Activated naive CD4-positive, alpha-beta T cell treated with anti-CD3 and anti-CD28 coated beads, Interleukin-2, amount 10 ng/mL, durations not matched to agents 7 days and 5 days (primary cell): ENCODE measurements around the gene TMEM219.

Source experiments
- CTCF ChIA-PET: fragments of 350-600 bp; sonication (Branson Sonifier 250); formaldehyde crosslinking; loops from one replicate; lab custom pipeline; 2021; ENCODE audit warnings: antibody characterized with exemption; lab: Charles Lee
- DNase-seq: peaks from one replicate; pipeline ENCODE4 v3.0.0-alpha.2; 2020
- H3K27ac Mint-ChIP-seq: one replicate; pipeline ENCODE4 v1.8.0; 2021; ENCODE audit warnings: mild to moderate bottlenecking, moderate library complexity, mixed read lengths
- H3K27me3 Mint-ChIP-seq: one replicate; pipeline ENCODE4 v1.8.0; 2021; ENCODE audit warnings: mild to moderate bottlenecking, mixed read lengths
- H3K36me3 Mint-ChIP-seq: one replicate; pipeline ENCODE4 v1.8.0; 2021; ENCODE audit warnings: mixed read lengths
- H3K4me1 Mint-ChIP-seq: one replicate; pipeline ENCODE4 v1.8.0; 2021; ENCODE audit warnings: mixed read lengths
- H3K4me3 Mint-ChIP-seq: one replicate; pipeline ENCODE4 v1.8.0; 2021; ENCODE audit warnings: mild to moderate bottlenecking, moderate library complexity, mixed read lengths
- H3K9me3 Mint-ChIP-seq: one replicate; pipeline ENCODE4 v1.8.0; 2021; ENCODE audit warnings: mixed read lengths

Gene TMEM219

DNA sequence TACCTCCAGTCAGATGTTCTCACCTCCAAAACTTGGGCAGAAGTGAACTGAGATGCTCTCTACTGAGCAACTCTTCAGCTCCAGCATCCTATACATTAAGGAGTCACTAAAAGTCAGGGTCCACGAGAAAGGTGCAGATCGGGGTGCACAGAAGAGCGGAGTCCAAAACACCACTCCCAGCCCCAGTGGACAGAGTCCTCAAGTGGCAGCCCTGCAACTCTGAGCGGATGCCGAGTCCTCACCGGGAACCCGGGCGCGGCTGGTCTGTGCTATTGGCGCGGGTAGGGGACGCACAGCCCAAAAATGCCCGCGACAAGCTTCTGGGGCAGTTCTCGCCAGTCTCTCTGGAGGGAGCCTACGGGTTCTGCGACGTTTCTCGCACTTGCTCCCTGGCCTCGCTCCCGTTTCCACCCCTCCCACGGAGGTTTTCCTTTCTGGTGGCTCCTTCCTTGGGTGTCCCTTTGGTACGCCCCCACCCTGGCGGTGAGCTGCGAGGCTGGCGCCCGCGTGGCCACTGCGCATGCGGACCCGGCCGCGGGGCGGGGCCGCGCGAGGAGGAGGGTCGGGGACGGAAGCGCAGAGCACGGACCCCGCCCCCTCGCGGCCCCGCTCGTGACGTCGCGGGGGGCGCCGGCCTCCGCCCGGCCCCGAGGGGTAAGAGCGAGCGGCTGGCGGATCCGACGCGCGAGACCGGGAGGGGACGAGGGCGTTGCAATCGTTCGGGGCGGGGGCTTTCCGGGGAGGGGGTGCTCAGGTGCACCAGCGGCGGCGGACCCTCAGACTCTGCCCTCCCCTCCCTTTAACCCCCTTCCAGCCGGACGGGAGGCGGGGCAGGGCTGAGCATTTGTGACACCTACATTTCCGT is at the start of gene TMEM219:
Gene TMEM219, plus strand, starts transcription at position 601 of the 865 bp plus-strand sequence. CDS start 1,065 bp downstream, outside the sequence.
- DNase-seq, result peak; percentile 94
- Mint-ChIP-seq H3K4me1 (peaks cover 25% of the 10 kb centered on the region), H3K27me3 (peaks cover 7% of the 10 kb centered on the region), H3K36me3 (peaks cover 15% of the 10 kb centered on the region), H3K4me3 (peak within 1 kb of the TSS; percentile 88), H3K9me3 (no peaks in the 10 kb centered on the region), H3K27ac (peak within 1 kb of the TSS; percentile 90)
- CTCF ChIA-PET, result interaction anchor here (0.6 to 1.9 kb wide), 5 partner anchors 12 to 70 kb away, joined by 3 to 9 read pairs (median 3); partner anchors contain the start of genes ASPHD1 and TAOK2

- Mint-ChIP-seq H3K27me3 (no peaks in the 10 kb centered on the region), H3K27ac (no peak overlapping the region), H3K4me3 (no peak overlapping the region), H3K36me3 (peaks cover 2% of the 10 kb centered on the region), H3K9me3 (no peaks in the 10 kb centered on the region), H3K4me1 (no peaks in the 10 kb centered on the region)
- DNase-seq, result no peak
- CTCF ChIA-PET, result interaction anchor here (0.6 to 0.9 kb wide), 2 partner anchors 9 to 235 kb away, joined by 3 read pairs; no protein-coding TSS in a partner anchor
Observed at GRCh38 chr16:29912087-29912486, 49.8 kb upstream of the TMEM219 start.

- Mint-ChIP-seq H3K4me3 (no peak overlapping the region), H3K27ac (no peak overlapping the region), H3K9me3 (no peaks in the 10 kb centered on the region), H3K36me3 (peaks cover 6% of the 10 kb centered on the region), H3K27me3 (no peaks in the 10 kb centered on the region), H3K4me1 (no peaks in the 10 kb centered on the region)
- no peak for DNase-seq
- CTCF ChIA-PET, result no interaction called here
Observed at GRCh38 chr16:29913514-29913913, 48.4 kb upstream of the TMEM219 start.

GRCh38 chr16:29915590-29916247 is 46.2 kb upstream of the TMEM219 start:
- CTCF ChIA-PET, result no interaction called here
- Mint-ChIP-seq H3K27ac (no peak overlapping the region), H3K27me3 (no peaks in the 10 kb centered on the region), H3K4me3 (no peak overlapping the region), H3K36me3 (peaks cover 18% of the 10 kb centered on the region), H3K9me3 (no peaks in the 10 kb centered on the region), H3K4me1 (no peaks in the 10 kb centered on the region)
- DNase-seq, result no peak

DNA sequence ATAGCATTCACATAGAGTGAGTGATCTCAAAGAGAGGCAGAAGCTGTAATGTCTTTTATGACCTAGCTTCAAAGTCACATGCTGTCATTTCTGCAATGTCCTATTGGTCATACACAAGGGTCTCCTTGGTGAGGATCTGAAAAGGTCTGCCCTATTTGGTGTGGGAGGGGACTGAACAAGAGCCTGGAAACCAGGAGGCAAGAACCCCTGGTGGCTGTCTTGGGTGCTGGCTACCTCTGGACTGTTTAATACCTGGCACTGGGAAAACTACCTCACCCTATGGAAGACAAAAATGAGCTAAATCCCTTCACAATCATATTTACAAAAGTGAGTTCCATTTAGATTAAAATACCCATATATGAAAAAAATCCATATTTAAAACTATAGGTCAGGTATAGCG is 44.9 kb upstream of the TMEM219 start:
- Mint-ChIP-seq H3K36me3 (peaks cover 25% of the 10 kb centered on the region), H3K27me3 (no peaks in the 10 kb centered on the region), H3K9me3 (no peaks in the 10 kb centered on the region), H3K27ac (no peak overlapping the region), H3K4me3 (no peak overlapping the region), H3K4me1 (no peaks in the 10 kb centered on the region)
- no peak for DNase-seq
- CTCF ChIA-PET, result interaction anchor here (0.9 kb wide), 1 partner anchor 54 kb away, joined by 3 read pairs; the partner anchor contains the start of gene CDIPT

GRCh38 chr16:29920288-29921033 is 41.4 kb upstream of the TMEM219 start:
- Mint-ChIP-seq H3K4me1 (peaks cover 16% of the 10 kb centered on the region), H3K4me3 (no peak overlapping the region), H3K27ac (no peak overlapping the region), H3K27me3 (no peaks in the 10 kb centered on the region), H3K36me3 (peaks cover 31% of the 10 kb centered on the region), H3K9me3 (no peaks in the 10 kb centered on the region)
- no peak for DNase-seq
- CTCF ChIA-PET, result interaction anchor here (0.8 to 0.9 kb wide), 3 partner anchors 8 to 135 kb away, joined by 3 read pairs; no protein-coding TSS in a partner anchor

GRCh38 chr16:29921034-29921385 is 40.9 kb upstream of the TMEM219 start:
- CTCF ChIA-PET, result interaction anchor here (0.8 to 0.9 kb wide), 3 partner anchors 9 to 134 kb away, joined by 3 read pairs; no protein-coding TSS in a partner anchor
- no peaks in the 10 kb centered on the region for H3K27me3 Mint-ChIP-seq
- no peak for DNase-seq
- H3K4me3 Mint-ChIP-seq, result no peak overlapping the region
- H3K4me1 Mint-ChIP-seq, result peaks cover 17% of the 10 kb centered on the region
- no peak overlapping the region for H3K27ac Mint-ChIP-seq
- peaks cover 31% of the 10 kb centered on the region for H3K36me3 Mint-ChIP-seq
- H3K9me3 Mint-ChIP-seq, result no peaks in the 10 kb centered on the region

- CTCF ChIA-PET, result no interaction called here
- DNase-seq, result no peak
- Mint-ChIP-seq H3K27me3 (no peaks in the 10 kb centered on the region), H3K36me3 (peaks cover 31% of the 10 kb centered on the region), H3K27ac (no peak overlapping the region), H3K9me3 (no peaks in the 10 kb centered on the region), H3K4me1 (peaks cover 30% of the 10 kb centered on the region), H3K4me3 (no peak overlapping the region)
Observed at GRCh38 chr16:29922326-29922725, 39.6 kb upstream of the TMEM219 start.

GRCh38 chr16:29922986-29923501 is 38.8 kb upstream of the TMEM219 start:
- DNase-seq, result no peak
- Mint-ChIP-seq H3K36me3 (peaks cover 27% of the 10 kb centered on the region), H3K4me1 (peaks cover 37% of the 10 kb centered on the region), H3K9me3 (no peaks in the 10 kb centered on the region), H3K27ac (no peak overlapping the region), H3K27me3 (no peaks in the 10 kb centered on the region), H3K4me3 (no peak overlapping the region)
- CTCF ChIA-PET, result no interaction called here

- H3K27me3 Mint-ChIP-seq, result peaks cover 4% of the 10 kb centered on the region
- no peaks in the 10 kb centered on the region for H3K9me3 Mint-ChIP-seq
- no peak for DNase-seq
- CTCF ChIA-PET, result no interaction called here
- H3K4me1 Mint-ChIP-seq, result peaks cover 37% of the 10 kb centered on the region
- H3K27ac Mint-ChIP-seq, result peak overlapping the region; percentile 80
- peaks cover 20% of the 10 kb centered on the region for H3K36me3 Mint-ChIP-seq
- H3K4me3 Mint-ChIP-seq, result peak overlapping the region; percentile 81
Observed at GRCh38 chr16:29925105-29925756, 36.6 kb upstream of the TMEM219 start.

- Mint-ChIP-seq H3K36me3 (peaks cover 12% of the 10 kb centered on the region), H3K9me3 (no peaks in the 10 kb centered on the region), H3K27me3 (peaks cover 4% of the 10 kb centered on the region), H3K27ac (peak within 1 kb of the TSS; percentile 91), H3K4me3 (peak within 1 kb of the TSS; percentile 81), H3K4me1 (peaks cover 37% of the 10 kb centered on the region)
- peak; percentile 87 for DNase-seq
- CTCF ChIA-PET, result interaction anchor here (0.6 to 1.3 kb wide), 5 partner anchors 78 to 536 kb away, joined by 3 to 4 read pairs (median 3); no protein-coding TSS in a partner anchor
Observed at GRCh38 chr16:29925781-29926710, 35.8 kb upstream of the TMEM219 start, which contains the start of gene KCTD13. Gene KCTD13 (minus strand): TSS chr16:29926226. CDS start chr16:29926033, 193 bp downstream.

DNA sequence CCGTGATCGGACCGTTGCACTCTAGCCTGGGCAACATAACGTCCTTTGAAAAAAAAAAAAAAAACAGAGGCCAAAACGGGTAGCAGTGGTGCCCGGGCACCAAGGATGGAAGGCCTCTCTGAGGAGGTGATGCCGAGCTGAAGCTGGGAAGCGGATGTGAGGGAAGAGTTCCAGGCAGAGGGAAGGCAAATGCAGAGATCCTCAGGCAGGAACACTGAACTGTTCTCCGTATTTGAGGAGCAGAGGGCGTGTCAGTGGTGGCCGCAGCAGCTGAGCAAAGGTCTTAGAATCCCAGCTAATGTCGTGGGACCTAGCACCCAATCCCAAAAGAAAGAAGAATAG is 35.2 kb upstream of the TMEM219 start:
- Mint-ChIP-seq H3K27me3 (peaks cover 4% of the 10 kb centered on the region), H3K9me3 (no peaks in the 10 kb centered on the region), H3K36me3 (peaks cover 8% of the 10 kb centered on the region), H3K27ac (no peak overlapping the region), H3K4me3 (peak overlapping the region; percentile 81), H3K4me1 (peaks cover 37% of the 10 kb centered on the region)
- CTCF ChIA-PET, result interaction anchor here (0.7 to 1.3 kb wide), 4 partner anchors 78 to 224 kb away, joined by 3 to 4 read pairs (median 3); no protein-coding TSS in a partner anchor
- no peak for DNase-seq
